HepG2 (cell line): ENCODE data around the gene MYRIP.

Experiments
- FOSL1 ChIP-seq: sonication (generic); formaldehyde crosslinking; IDR thresholded peaks from 2 replicates; pipeline ENCODE4 v1.9.0; 2021; ENCODE audit warnings: missing genetic modification reagents, borderline replicate concordance
- GABPA ChIP-seq, 2 experiments: IDR thresholded peaks; 2 replicates each; pipeline ENCODE4 v1.6.1; 2011 to 2016; ENCODE audit warnings: low read depth in 2 of 2, low read length in 1 of 2, missing biosample characterization in 1 of 2, missing genetic modification characterization in 1 of 2
- IKZF1 ChIP-seq: fragments of 450-650 bp; IDR thresholded peaks from 2 replicates; pipeline ENCODE4 v1.7.1; 2016
- IRF9 ChIP-seq: sonication (generic); formaldehyde crosslinking; IDR thresholded peaks from 2 replicates; pipeline ENCODE4 v1.8.0; 2022; ENCODE audit warnings: missing genetic modification reagents, mild to moderate bottlenecking, borderline replicate concordance
- POLR2A ChIP-seq, 2 experiments: IDR thresholded peaks; 2 replicates each; pipeline ENCODE4 v1.6.1; 2011; ENCODE audit warnings: low read depth in 2 of 2, low read length in 2 of 2, mild to moderate bottlenecking in 1 of 2, moderate library complexity in 1 of 2; ENCODE audit not compliant: insufficient read depth in 1 of 2
- SUZ12 ChIP-seq: fragments of 150-350 bp; IDR thresholded peaks from 2 replicates; pipeline ENCODE4 v1.6.1; 2014; ENCODE audit warnings: low read depth, low read length
- ZNF678 ChIP-seq: sonication (generic); formaldehyde crosslinking; IDR thresholded peaks from 2 replicates; pipeline ENCODE4 v1.4.0; 2020; ENCODE audit warnings: mild to moderate bottlenecking, missing genetic modification reagents

GRCh38 chr3:39961230-39961629 is 151.8 kb downstream of the MYRIP start:
- TF ChIP-seq FOSL1 (CRISPR knock-in tag) = no peak
- no peak for TF ChIP-seq IKZF1
- no peak for TF ChIP-seq POLR2A (IDR thresholded peaks at IDR 0.05; ENCODE audit: insufficient read depth in 1 of 2, low read depth in 2 of 2, low read length in 2 of 2)
- no peak for TF ChIP-seq ZNF678 (CRISPR knock-in tag)
- TF ChIP-seq GABPA (IDR thresholded peaks at IDR 0.05; ENCODE audit: low read depth, low read length) = no peak
- no peak for TF ChIP-seq GABPA (CRISPR knock-in tag; IDR thresholded peaks at IDR 0.05; ENCODE audit: low read depth)
- TF ChIP-seq IRF9 = no peak
- TF ChIP-seq SUZ12 = no peak
